NCI-H2196 treated with DMSO at 0.1 percent for 48 hours (cell line): ENCODE data around the gene KCNH3.

ENCODE experiments used
- DNase-seq: peaks from one replicate; lab custom pipeline; 2025; ENCODE audit not compliant: unreplicated experiment; lab: John Stamatoyannopoulos, UW

The KCNH3 gene

DNA sequence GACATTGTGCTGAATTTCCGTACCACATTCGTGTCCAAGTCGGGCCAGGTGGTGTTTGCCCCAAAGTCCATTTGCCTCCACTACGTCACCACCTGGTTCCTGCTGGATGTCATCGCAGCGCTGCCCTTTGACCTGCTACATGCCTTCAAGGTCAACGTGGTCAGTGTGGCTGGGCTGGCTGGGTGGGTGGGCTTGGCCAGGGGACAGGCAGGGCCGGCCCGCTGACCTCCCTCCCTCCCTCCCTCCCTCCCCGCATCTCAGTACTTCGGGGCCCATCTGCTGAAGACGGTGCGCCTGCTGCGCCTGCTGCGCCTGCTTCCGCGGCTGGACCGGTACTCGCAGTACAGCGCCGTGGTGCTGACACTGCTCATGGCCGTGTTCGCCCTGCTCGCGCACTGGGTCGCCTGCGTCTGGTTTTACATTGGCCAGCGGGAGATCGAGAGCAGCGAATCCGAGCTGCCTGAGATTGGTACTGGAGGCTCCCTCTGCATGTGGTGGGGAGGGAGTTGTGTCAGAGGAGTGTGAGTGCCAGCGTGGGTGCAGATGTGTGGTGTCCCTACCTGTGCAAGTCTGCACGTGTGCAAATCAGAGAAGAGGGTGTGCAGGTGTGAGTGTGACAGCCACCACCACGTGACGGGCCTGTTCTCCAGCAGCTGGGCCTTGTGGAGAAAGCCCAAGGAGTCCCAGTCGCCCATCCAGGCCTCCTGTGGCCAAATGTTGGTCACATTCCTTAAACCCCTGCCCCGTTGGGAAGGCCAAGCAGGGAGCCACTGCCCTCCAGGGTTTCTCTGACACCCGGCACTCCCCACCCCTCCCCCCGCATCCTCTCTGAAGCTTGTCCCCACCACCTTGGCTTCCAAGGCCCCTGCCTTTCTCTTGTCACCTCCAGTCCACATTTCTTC is 5.3 kb downstream of the KCNH3 start:
- no peak for DNase-seq

DNA sequence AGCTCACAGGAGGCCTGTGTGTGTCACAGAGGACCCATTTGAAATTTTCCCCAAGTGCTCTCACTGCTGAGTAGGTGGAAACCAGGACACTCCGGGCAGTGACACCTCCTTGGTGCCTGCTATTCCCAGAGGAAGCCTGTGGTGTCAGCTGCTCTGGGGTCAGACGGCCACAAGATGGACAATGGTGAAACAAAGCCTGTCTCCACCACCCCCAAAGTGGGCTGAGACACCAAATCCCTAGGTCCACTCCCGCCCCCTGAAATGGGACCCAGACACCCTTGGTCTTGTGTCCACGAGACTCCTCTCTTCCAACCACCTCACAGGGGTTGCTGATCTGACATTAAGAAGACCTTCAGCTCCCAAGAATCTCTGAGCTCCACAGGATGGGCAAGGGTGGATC is 7.0 kb downstream of the KCNH3 start:
- DNase-seq, result no peak

DNA sequence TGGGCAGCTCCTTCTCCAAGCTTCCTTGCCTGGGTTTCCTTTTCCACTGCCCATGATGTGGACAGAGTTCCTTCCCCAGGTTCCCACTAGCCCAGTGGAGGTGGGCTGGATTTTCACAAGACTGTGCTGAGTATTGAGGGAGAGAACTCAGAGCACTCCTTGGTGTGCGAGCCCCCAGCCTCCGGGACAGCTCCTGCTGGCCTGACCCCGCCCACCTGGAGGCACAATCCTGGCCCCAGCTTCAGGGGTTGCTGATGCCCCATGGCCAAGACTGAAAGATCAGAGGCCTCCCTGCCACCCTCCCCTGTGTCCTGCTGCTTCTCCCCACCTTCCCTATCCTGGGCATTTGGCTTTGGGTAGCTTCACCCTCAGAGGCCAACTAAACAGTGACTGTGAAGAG is 7.7 kb downstream of the KCNH3 start:
- DNase-seq, result no peak

DNA sequence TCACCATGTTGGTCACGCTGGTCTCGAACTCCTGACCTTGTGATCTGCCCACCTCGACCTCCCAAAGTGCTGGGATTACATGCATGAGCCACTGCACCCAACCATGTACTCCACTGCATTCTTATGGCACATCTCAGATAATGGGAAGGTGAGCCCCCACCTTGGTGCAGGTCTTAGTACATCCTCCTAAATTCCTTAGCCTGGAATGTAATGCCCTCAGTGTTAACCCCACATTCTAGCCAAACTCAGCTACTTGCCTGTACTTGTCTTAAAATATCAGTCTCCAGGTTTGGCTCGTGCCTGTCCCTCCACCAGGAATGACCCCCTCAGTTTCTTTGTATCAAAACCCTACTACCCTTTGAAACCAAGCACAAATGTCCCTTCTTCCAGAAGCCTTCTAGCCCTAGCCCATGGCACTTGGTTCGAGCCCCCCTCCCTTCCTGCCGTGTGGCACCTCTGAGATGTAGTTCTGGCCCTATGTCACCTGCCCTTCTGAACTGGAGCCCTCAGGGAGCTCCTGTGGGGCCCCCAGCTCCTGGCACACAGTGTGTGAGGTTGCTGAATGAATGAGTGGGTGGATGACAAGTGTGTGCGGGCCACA is 8.4 kb downstream of the KCNH3 start:
- DNase-seq, result no peak

DNA sequence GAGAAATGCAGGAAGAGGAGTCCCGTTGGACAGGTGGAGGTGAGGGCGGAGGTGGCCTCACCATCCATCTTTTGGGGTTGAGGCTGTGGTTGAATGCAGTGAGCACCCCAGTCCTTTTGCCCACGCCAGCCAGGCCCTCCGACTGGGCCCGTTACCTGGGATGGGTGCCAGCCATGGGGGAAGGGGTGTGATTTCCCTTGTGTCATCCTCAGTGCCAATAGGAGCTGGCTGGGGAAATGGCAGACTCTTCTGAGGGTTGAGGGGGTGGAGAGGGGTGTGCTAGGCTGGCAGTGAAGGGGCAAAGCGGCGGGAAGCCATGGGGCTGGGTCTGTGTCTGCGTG is 9.6 kb downstream of the KCNH3 start:
- DNase-seq, result no peak

DNA sequence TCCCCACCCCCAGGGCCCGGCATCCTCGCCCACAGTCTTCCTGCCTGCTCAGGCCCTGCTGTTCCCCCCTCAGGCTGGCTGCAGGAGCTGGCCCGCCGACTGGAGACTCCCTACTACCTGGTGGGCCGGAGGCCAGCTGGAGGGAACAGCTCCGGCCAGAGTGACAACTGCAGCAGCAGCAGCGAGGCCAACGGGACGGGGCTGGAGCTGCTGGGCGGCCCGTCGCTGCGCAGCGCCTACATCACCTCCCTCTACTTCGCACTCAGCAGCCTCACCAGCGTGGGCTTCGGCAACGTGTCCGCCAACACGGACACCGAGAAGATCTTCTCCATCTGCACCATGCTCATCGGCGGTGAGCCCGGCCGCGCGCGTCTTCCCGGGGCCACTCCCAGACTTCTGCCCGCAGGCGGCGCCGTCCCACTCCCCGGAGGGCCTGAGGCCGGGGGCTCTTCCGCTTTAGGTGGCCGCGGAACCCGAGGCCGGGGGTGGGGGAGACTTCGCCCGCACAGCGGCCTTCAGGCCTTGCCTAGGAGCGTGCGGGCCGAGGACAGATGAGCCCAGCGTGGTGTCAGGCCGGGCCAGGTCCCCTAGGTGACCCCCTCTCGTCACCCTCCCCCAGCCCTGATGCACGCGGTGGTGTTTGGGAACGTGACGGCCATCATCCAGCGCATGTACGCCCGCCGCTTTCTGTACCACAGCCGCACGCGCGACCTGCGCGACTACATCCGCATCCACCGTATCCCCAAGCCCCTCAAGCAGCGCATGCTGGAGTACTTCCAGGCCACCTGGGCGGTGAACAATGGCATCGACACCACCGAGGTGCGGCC is 10.2 kb downstream of the KCNH3 start:
- DNase-seq, result no peak

DNA sequence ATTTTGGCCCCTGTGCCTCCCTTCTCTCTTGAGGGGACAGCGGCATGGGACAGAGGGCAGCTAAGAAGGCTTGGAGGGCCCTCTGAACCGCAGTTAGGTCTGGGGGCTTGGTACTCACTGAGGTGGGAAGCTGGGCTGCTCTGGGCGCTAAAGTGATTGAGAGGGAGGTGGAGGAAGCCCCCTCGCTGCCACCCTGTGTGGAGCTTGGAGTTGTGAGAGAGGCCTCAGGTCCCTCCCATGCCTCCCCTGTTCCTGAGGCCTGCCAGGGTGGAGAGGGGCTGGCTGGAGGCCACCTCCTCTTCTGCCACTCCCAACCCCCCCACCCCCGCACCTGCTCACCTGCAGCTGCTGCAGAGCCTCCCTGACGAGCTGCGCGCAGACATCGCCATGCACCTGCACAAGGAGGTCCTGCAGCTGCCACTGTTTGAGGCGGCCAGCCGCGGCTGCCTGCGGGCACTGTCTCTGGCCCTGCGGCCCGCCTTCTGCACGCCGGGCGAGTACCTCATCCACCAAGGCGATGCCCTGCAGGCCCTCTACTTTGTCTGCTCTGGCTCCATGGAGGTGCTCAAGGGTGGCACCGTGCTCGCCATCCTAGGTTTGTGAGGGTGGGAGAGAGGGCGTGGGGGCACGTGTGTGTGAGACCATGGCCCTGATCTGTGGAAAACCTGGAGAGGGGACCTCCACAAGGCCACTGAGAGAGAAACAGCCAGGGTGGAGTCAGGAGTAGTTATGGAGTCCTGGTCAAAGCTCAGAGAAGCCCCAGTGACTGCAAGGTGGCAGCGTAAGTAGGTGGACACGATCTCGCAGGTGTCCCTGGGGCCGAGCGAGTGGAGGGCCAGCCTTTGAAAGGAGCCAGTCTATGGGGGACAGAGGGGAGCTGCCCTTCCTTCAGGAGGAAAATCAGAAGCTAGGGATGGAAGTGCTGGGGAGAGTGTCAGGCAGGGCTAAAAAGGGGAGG is 11.2 kb downstream of the KCNH3 start:
- DNase-seq, result peak; percentile 55

DNA sequence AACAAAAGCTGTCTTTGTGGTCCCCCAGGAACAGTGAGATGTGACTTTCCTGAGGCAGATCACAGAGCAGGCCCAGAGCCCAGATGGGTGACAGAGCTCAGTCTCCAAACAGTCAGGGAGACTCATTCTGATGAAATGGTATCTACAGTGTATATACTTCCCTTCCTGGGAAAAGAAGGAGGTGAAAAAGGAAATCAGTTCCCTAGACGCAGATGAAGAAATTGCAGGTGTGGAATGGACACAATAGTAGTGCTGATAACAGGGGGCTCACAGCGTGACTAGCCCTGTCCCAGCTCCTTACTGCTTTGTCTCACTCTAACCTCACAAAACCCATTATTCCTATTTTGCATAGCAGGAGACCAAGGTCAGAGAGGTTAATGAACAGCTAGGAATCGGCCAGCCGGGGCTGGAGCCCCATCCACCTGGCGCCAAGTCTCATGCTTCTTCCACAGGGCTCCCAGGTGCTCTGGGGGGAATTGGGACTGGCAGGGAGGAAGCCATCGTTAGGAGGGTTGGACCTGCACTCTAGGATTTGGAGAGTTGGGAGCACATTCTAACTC is 11.9 kb downstream of the KCNH3 start:
- DNase-seq, result no peak

DNA sequence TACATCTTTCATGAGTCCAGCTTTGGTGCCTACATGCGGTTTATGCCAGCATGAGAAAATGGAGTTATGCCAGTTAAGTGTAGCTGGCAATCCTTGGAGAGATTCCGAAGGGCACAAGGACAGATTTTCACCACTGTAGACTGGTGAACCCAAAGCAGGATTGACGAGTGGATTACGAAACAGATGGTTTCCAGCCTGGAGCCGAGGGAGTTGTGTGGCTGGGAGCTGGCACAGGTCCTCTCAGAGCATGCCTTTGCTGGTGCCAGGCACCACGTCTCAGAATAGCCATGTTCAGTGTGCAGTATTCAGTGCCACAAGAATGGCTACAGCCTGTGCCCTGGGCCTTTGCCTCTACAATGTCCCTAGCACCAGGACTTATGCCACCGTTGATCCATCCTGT is 13.2 kb downstream of the KCNH3 start:
- DNase-seq, result no peak

DNA sequence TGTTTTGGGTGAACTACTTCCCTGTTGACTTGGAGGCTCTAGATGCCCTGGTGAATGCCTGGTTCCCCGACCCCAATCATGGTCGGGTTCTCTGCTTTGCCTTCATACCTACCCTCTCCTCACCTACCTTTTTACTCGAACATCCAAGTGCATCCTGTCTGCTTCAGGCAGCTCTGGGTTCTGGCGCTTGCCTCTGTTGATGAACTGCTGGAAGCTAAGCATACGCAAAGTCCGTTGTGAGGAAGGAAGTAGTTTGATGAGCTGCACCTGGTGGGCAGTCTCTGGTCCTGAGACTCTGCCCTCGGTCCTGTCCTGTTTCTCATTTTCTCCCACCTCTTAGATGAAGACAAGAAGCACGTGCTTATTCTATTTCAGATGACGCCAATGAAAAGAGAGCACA is 13.6 kb downstream of the KCNH3 start:
- DNase-seq, result no peak

DNA sequence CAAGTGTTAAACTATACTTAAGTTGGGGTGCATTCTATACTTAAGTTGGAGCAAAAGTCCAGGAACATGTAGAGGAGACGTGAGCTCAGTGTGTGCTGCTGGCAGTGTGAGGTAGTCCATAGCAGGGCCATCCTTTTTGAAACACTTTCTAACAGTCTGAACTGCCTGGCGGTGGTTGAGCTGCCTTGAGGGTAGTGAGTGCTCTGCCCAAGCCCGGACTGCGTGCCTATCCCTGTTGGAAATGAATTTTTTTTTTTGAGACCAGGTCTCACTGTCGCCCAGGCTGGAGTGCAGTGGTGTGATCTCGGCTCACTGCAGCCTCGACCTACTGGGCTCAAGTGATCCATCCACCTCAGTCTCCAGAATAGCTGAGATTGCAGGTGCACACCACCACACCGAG is 14.1 kb downstream of the KCNH3 start:
- DNase-seq, result no peak

DNA sequence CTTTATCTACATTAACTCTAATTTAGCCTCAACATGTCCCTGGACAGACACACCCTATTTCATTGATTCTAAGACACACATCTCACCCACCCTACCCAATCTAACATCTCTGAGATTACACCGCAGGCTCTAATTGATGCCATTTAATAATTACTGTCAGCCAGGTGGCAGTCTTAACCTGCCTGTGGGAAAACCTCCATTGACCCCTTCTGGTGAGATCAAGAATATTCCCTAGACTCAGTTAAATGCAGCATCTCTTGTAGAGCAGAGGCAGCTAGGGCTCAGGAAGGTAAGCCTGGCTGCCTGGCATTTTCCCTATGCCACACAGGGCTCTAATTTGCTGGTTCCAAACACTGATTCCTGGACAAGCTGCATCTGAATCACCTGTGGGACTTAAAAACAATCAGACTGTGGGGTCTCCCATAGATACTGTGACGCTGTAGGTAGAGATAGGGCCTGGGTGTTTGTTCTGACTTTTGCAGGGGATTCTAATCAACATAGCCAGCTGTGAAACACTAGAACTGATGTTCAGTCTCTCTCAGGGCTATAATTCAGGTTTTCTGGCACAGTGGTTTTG is 14.8 kb downstream of the KCNH3 start:
- DNase-seq, result peak; percentile 34

DNA sequence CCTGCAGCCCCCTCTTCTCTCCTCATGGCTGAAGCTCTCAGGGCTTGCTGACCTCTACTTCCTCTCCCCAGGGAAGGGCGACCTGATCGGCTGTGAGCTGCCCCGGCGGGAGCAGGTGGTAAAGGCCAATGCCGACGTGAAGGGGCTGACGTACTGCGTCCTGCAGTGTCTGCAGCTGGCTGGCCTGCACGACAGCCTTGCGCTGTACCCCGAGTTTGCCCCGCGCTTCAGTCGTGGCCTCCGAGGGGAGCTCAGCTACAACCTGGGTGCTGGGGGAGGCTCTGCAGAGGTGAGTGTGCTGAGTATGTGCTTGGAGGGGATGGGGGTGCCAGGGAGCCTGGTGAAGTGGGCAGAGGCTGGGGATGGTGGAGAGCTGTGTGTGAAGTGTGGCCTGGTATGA is 15.4 kb downstream of the KCNH3 start:
- no peak for DNase-seq

DNA sequence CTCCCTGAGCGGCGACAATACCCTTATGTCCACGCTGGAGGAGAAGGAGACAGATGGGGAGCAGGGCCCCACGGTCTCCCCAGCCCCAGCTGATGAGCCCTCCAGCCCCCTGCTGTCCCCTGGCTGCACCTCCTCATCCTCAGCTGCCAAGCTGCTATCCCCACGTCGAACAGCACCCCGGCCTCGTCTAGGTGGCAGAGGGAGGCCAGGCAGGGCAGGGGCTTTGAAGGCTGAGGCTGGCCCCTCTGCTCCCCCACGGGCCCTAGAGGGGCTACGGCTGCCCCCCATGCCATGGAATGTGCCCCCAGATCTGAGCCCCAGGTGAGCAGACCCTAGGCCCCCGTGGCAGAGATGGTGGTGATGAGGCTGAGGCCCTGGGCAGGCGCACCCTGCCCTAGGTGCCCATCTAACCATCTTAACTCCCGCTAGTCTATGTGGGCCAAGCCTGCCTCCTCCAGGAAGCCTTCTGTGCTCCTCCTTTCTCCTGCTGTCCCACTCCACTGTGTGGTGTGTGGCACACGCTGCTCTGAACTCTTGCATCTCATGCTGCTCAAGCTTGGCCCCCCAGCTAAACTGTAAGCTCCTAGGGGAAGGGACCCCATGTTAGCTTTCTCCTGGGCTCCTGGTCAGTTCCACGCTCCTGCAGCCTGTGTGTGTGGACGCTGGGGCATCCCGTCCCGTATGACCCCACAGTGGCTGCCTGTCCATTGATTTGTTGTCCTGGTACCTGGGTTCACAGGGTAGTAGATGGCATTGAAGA is 17.0 kb downstream of the KCNH3 start:
- no peak for DNase-seq

DNA sequence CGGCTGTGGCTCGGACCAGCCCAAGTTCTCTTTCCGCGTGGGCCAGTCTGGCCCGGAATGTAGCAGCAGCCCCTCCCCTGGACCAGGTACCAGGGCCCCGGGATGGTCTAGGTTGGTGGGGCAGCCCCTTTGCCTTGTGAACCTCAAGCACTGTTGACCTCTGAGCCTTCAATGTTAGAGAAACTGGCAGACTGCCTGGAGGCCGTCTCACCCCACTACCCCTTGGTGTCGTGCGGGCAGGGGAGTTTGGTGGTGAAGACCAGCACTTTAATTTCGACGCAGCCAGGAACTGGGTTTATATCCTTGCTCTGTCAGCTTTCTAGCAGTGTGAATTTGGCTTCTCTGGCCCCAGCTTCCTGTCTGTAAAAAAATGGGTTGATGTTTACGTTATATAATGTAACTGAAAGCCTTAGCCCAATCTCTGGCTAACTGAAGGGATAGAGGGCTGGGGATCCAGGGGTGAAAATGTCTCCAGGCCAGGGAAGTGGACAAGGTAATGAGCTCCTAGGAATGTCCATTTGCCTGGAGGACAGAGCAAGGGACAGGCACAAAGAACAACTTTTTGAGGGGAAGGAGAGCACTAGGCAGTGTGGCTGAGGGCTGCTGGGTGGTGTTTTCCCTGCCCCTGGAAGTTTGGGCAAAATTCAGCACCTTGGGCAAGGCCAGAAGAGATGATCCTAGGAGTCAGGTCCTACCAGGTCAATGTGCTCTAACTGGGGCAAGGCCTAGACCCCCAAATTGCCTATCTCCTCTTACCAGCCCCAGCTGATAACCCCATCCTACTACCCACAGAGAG is 17.8 kb downstream of the KCNH3 start:
- DNase-seq, result no peak

DNA sequence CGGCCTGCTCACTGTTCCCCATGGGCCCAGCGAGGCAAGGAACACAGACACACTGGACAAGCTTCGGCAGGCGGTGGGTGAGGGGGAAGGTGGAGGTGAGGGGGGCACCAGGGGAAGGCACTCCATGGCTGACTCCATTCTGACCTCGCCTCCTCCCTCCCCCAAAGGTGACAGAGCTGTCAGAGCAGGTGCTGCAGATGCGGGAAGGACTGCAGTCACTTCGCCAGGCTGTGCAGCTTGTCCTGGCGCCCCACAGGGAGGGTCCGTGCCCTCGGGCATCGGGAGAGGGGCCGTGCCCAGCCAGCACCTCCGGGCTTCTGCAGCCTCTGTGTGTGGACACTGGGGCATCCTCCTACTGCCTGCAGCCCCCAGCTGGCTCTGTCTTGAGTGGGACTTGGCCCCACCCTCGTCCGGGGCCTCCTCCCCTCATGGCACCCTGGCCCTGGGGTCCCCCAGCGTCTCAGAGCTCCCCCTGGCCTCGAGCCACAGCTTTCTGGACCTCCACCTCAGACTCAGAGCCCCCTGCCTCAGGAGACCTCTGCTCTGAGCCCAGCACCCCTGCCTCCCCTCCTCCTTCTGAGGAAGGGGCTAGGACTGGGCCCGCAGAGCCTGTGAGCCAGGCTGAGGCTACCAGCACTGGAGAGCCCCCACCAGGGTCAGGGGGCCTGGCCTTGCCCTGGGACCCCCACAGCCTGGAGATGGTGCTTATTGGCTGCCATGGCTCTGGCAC is 18.5 kb downstream of the KCNH3 start:
- no peak for DNase-seq

DNA sequence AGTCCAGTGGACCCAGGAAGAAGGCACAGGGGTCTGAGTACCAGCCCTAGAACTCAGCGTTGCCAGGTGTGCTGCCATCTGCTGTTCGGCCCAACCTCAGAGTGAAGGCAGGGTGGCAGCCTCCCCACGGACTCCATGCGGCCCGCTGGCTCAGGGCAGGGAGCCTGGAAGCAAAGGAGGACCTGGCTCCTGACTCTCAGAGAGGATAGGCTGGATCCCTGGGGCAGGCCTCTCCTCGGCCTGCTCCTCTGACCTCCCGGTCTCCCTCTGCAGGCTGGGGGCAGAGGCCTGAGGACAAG is 19.0 kb downstream of the KCNH3 start:
- no peak for DNase-seq

DNA sequence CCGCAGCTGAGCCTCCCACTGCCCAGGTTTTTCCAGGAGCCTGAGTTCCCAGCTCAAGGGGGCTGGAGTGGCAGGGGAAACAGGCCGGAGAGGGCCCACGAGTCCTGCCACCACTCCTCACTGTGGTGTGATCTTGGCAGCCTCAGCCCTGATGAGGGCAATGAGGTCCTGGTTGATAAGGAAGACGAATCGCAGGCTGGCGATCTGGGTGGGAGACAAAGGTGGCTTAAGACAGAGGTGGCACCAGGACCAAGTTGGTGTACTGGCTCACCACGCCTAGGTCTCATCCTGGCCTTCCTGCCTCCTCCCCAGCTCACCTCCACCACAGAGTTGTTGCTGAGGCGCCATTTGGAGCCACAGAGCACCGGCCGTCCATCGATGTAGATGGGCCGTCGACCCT is 19.7 kb downstream of the KCNH3 start:
- no peak for DNase-seq
